ENCODE measurements around the gene SPDYE8. TPM values are rescaled to one million over a fixed set of nuclear protein-coding genes. Genes with fewer than 3 reads are reported as not detected.
"Not testable (repeated sequence)": the region's sequence is repeated elsewhere in the genome, so short reads cannot be mapped to it uniquely, and the experiment has no call there.

The SPDYE8 gene, protein sequence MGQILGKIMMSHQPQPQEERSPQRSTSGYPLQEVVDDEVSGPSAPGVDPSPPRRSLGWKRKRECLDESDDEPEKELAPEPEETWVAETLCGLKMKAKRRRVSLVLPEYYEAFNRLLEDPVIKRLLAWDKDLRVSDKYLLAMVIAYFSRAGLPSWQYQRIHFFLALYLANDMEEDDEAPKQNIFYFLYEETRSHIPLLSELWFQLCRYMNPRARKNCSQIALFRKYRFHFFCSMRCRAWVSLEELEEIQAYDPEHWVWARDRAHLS
- not detected in 2 replicates for total RNA-seq (2014; rRNA removed; shearing (Covaris generic))
- 0.13 TPM in 1 of 2 replicates, not detected in the other for polyA plus RNA-seq (2015; cell fraction: cytosol; rRNA removed)
- 0.27 and 0.43 TPM in 2 replicates for polyA plus RNA-seq (2015; cell fraction: nucleus; rRNA removed)

- in situ Hi-C loops (cut with HindIII; ENCODE audit: low pct_unique_long_range_greater_than_20kb, low sequenced_read_pairs), result not testable (repeated sequence)
Measured at GRCh38 chr7:73029666-73030065, at the start of gene SPDYE8. Gene SPDYE8, minus strand, starts transcription at chr7:73029766. Its CDS starts 1,800 bp downstream, at chr7:73027966.

DNA sequence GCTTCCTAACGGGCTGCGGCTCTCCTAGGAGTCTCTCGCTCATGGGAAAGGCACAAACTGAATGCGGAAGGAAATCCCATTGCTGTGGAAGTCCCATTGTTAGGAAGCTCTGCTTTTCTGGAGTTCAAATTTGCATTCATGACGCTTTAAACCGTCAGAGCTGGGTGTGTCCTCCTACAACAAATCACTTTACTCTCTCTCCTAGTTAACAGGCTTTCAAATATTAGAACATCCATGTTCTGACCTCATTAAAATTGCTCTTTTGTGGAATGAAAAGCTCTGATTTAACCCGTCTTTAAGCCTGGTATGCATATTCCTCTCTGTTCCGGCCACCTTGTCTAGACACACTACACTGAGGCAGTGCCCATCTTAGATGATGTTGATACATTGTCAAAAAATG is 28.2 kb upstream of the SPDYE8 start, which contains the start of gene SPDYE11:
Gene SPDYE11, minus strand, starts transcription at position 101 of the 400 bp plus-strand sequence. CDS start 1,800 bp downstream, outside the sequence.
- DNase-seq (ENCODE audit: low read depth, low spot score); in situ Hi-C loops (cut with HindIII; ENCODE audit: low pct_unique_long_range_greater_than_20kb, low sequenced_read_pairs): not testable (repeated sequence)

More at GRCh38 chr7:73029666-73030065, at the start of gene SPDYE8:
- not testable (repeated sequence) for DNase-seq (ENCODE audit: low read depth, low spot score)

DNA sequence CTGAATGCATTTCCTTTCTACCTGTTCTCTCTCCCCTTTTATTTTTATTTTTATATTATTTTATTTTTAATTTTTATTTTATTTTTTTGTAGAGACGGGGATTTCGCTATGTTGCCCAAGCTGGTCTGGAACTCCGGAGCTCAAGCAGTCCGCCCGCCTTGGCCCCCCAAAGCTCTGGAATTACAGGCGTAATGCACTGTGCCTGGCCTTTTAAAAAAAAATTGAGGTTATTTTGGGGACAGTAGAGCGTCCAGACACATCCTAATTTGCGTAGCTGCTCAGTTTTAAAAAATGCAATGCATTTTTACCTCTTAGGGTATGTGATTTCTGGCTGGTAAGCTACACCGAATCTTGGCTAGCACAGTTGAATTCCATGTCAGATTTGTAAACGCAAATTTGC is 23.1 kb downstream of the SPDYE8 start:
- in situ Hi-C loops (cut with HindIII; ENCODE audit: low pct_unique_long_range_greater_than_20kb, low sequenced_read_pairs); DNase-seq (ENCODE audit: low read depth, low spot score): not testable (repeated sequence)

DNA sequence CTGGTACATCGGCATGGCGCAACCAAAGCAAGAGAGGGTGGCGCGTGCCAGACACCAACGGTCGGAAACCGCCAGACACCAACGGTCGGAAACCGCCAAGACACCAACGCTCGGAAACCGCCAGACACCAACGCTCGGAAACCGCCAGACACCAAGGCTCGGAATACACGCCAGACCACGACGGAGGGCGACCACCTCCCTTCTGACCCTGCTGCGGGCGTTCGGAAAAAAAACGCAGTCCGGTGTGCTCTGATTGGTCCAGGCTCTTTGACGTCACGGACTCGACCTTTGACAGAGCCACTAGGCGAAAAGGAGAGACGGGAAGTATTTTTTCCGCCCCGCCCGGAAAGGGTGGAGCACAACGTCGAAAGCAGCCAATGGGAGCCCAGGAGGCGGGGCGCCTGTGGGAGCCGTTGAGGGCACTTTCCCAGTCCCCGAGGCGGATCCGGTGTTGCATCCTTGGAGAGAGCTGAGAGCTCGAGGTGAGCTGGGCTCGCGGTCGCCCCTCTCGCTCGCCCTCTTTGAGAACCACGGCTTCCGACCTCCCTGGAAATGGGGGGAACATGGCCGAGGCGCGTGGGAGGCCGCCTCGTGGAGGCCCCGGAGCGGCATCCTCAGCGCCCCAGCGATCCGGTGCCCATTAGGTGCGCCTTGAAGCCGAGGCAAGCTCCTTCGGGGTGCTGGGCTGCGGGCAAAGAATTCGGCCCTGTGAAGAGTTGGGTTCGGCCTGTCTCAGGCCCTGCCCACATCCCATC is 23.7 kb downstream of the SPDYE8 start:
- DNase-seq (ENCODE audit: low read depth, low spot score), result peak; percentile 97
- in situ Hi-C loops (cut with HindIII; ENCODE audit: low pct_unique_long_range_greater_than_20kb, low sequenced_read_pairs), result not testable (repeated sequence)

DNA sequence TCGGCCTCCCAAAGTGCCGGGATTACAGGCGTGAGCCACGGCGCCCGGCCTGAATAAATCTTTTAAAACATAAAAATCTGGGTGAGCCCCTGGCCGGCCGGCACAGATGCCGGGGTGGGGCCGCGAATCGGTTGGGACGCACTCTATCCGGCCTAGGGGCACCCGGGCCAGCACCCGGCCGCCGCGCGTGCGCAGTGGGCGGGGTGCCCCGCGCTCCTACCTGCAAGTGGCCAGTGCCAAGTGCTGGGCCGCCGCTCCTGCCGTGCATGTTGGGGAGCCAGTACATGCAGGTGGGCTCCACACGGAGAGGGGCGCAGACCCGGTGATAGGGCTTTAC is 24.2 kb downstream of the SPDYE8 start:
- in situ Hi-C loops (cut with HindIII; ENCODE audit: low pct_unique_long_range_greater_than_20kb, low sequenced_read_pairs); DNase-seq (ENCODE audit: low read depth, low spot score): not testable (repeated sequence)

GRCh38 chr7:72997887-72998468 is 31.6 kb downstream of the SPDYE8 start:
- DNase-seq (ENCODE audit: low read depth, low spot score); in situ Hi-C loops (cut with HindIII; ENCODE audit: low pct_unique_long_range_greater_than_20kb, low sequenced_read_pairs): not testable (repeated sequence)

DNA sequence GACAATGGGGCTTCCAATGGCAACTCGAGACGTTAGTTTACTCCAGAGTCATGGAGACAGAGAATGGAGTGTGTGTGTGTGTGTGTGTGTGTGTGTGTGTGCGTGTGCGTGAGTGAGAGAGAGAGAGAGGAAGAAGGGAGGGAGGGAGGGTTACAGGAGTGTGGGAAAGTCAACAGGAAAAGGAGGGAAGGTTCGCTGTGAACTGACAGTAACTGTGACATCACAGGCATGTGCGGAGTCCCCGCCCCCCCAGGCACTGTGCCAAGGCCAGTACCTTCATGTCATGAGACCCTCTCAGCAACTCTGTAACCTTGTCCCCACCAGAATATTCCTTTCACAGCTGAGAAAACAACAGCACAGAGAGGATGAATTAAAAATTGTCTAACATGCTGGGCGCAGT is 32.1 kb downstream of the SPDYE8 start:
- DNase-seq (ENCODE audit: low read depth, low spot score); in situ Hi-C loops (cut with HindIII; ENCODE audit: low pct_unique_long_range_greater_than_20kb, low sequenced_read_pairs): not testable (repeated sequence)

GRCh38 chr7:72995484-72995883 is 34.1 kb downstream of the SPDYE8 start:
- in situ Hi-C loops (cut with HindIII; ENCODE audit: low pct_unique_long_range_greater_than_20kb, low sequenced_read_pairs); DNase-seq (ENCODE audit: low read depth, low spot score): not testable (repeated sequence)

GRCh38 chr7:72990146-72990913 is 39.2 kb downstream of the SPDYE8 start:
- in situ Hi-C loops (cut with HindIII; ENCODE audit: low pct_unique_long_range_greater_than_20kb, low sequenced_read_pairs); DNase-seq (ENCODE audit: low read depth, low spot score): not testable (repeated sequence)

DNA sequence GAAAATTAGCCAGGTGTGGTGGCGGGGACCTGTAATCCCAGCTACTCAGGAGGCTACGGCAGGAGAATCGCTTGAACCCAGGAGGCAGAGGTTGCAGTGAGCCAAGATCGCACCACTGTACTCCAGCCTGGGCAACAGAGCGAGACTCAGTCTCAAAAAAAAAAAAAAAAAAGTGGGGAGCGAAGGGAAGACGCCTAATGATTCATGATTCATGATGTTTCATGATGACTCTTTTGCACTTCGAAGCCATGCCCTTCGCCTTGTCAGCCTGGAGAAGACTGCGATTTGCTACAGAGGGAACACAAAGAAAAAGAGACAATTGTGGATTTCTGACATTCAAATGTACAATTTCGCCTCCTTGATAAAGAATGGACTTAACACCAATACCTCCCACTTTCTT is 47.5 kb downstream of the SPDYE8 start:
- DNase-seq (ENCODE audit: low read depth, low spot score); in situ Hi-C loops (cut with HindIII; ENCODE audit: low pct_unique_long_range_greater_than_20kb, low sequenced_read_pairs): not testable (repeated sequence)

DNA sequence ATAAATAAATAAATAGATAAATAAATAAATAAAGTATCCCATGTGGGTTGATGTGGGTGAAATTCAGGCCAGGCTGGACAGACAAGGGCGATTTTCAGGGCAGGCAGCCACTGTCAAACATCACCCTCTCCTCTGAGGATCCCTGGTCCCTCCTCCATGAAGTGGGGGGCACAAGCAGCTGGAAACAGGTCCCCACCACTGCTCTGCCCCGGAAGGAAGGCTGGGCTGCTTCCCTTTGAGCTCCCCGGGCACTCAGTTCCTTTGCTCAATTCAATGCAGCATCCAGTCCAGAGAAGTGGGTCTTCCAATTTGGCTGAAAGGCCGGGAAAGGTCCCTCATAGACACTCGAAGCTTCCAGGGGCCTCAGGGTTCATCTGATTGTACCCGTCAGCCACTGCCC is 49.2 kb downstream of the SPDYE8 start:
- DNase-seq (ENCODE audit: low read depth, low spot score); in situ Hi-C loops (cut with HindIII; ENCODE audit: low pct_unique_long_range_greater_than_20kb, low sequenced_read_pairs): not testable (repeated sequence)

GRCh38 chr7:72976434-72976833 is 53.1 kb downstream of the SPDYE8 start:
- in situ Hi-C loops (cut with HindIII; ENCODE audit: low pct_unique_long_range_greater_than_20kb, low sequenced_read_pairs); DNase-seq (ENCODE audit: low read depth, low spot score): not testable (repeated sequence)

DNA sequence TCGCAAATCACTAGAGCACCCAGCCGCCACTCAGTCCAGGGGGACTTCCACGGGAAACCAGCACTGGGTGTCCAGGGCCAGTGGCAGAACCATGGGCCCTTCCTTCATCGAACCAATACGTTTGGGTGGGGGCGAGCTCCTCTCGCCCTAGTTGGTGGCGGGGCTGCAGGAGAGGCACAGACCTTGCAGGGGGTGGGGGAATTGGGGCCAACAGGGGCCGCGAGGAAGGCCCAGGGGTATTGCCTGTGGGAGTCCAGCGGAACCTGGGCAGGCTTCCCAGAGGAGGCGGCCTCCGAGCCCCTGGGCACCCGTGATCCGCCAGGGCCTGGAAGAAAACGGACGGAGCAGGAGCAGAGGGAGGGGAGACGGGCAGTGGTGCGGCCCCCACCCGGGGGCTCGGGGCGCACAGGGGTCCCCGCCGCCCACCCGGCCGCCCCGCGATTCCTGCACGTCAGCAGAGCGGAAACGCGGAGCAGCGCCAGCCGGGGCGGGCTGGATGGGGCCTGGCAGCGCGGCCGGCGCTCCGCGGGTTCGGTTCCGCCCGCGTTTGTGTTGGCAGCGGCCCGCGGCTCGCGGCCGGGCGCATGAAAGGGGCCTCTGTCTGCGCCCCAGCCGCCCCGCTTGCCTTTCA is 53.8 kb downstream of the SPDYE8 start:
- DNase-seq (ENCODE audit: low read depth, low spot score); in situ Hi-C loops (cut with HindIII; ENCODE audit: low pct_unique_long_range_greater_than_20kb, low sequenced_read_pairs): not testable (repeated sequence)

DNA sequence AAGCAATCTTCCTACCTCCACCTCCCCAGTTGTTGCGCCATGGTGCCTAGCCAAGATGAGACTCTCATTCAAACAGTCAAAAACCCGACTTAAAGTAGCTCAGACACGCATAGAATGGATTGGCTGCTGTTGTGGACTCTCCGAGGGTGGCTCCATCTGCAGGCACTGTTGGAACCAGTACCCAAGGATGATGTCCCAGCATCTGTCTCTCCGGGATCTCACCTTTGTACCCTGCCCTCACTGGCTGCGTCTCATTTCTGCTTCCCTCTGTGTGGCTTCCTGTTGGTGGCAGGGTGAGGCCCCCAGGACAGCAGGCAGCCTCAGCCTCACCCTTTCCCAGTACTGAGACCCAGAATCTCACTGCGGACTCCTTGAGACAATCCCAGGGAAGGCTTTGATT is 54.8 kb downstream of the SPDYE8 start:
- in situ Hi-C loops (cut with HindIII; ENCODE audit: low pct_unique_long_range_greater_than_20kb, low sequenced_read_pairs); DNase-seq (ENCODE audit: low read depth, low spot score): not testable (repeated sequence)

- in situ Hi-C loops (cut with HindIII; ENCODE audit: low pct_unique_long_range_greater_than_20kb, low sequenced_read_pairs); DNase-seq (ENCODE audit: low read depth, low spot score): not testable (repeated sequence)
Measured at GRCh38 chr7:72971505-72971904, 58.1 kb downstream of the SPDYE8 start.
